IPS-18a (cell line): ENCODE results near the gene S100A2.
"Not testable (repeated sequence)": the region's sequence is repeated elsewhere in the genome, so short reads cannot be mapped to it uniquely, and the experiment has no call there.

ENCODE experiments used
- H3K27ac ChIP-seq: one replicate; pipeline ENCODE4 v1.5.1; 2013; ENCODE audit warnings: low read length
- H3K27me3 ChIP-seq: one replicate; pipeline ENCODE4 v1.6.1; 2013; ENCODE audit warnings: mild to moderate bottlenecking, low read length; ENCODE audit not compliant: control insufficient read depth, insufficient read depth
- H3K36me3 ChIP-seq: one replicate; pipeline ENCODE4 v1.6.1; 2013; ENCODE audit warnings: low read depth, low read length; ENCODE audit not compliant: control insufficient read depth
- H3K4me1 ChIP-seq: one replicate; pipeline ENCODE4 v1.6.1; 2013; ENCODE audit warnings: low read depth, low read length; ENCODE audit not compliant: control insufficient read depth
- H3K4me3 ChIP-seq: one replicate; pipeline ENCODE4 v1.5.1; 2013; ENCODE audit warnings: low read length
- H3K9ac ChIP-seq: one replicate; pipeline ENCODE4 v1.6.1; 2013; ENCODE audit warnings: mild to moderate bottlenecking, low read length, moderate library complexity
- H3K9me3 ChIP-seq: one replicate; pipeline ENCODE4 v1.6.1; 2013; ENCODE audit warnings: low read depth, low read length; ENCODE audit not compliant: control insufficient read depth

The S100A2 gene

DNA sequence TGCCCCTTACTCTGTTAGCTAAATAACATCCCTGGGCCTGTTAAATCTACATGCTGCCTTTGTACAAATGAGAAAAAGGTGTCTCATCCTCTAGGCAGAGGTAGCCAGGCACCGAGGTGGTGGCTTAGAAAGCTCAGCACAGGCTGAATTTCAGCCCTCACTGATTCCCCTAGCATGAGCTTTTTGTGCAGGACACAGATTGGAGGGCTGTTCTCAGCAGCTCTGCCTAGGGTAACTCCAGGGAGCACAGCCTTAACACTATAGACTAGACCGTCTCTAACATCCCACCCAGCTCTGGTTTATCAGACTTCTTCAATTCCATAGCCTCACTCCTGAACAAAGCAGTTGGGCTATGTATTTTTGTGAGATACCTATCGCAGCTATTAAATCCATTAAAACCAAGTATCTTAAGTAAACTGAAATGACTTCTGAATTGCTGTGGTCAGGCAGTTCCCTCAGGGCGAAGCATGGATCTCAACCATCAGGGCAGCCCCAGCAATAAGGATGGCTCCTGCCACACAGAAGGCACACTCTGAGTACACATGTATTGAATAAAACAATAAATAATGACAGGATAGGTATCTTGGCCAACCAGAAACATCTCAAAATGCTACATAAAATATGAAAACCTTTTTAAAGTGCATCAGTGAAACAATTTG is 44.7 kb downstream of the S100A2 start:
- Histone ChIP-seq H3K4me1 (peaks cover 11% of the 10 kb centered on the region), H3K36me3 (no peaks in the 10 kb centered on the region), H3K9me3 (no peaks in the 10 kb centered on the region), H3K9ac (no peak overlapping the region), H3K4me3 (no peak overlapping the region), H3K27me3 (no peaks in the 10 kb centered on the region), H3K27ac (no peak overlapping the region)

DNA sequence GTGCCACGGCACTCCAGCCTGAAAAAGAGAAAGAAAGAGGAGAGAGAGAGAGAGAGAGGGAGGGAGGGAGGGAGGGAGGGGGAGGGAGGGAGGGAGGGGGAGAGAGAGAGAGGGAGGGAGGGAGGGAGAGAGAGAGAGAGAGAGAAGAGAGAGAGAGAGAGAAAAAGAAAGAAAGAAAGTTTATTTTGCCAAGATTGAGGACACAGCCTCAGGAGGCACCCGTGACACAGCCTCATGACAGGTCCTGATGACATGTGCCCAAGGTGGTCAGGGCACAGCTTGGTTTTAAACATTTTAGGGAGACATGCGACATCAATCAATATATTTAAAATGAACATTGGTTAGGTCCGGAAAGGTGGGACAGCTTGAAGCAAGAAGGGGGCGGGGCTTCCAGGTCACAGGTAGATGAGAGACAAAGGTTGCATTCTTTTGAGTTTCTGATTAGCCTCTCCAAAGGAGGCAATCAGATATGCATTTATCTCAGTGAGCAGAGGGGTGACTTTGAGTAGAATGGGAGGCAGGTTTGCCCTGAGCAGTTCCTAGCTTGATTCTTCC is 45.4 kb downstream of the S100A2 start:
- not testable (repeated sequence) for H3K36me3 ChIP-seq, H3K27ac ChIP-seq, H3K27me3 ChIP-seq, H3K4me3 ChIP-seq, H3K9me3 ChIP-seq, H3K4me1 ChIP-seq, H3K9ac ChIP-seq

DNA sequence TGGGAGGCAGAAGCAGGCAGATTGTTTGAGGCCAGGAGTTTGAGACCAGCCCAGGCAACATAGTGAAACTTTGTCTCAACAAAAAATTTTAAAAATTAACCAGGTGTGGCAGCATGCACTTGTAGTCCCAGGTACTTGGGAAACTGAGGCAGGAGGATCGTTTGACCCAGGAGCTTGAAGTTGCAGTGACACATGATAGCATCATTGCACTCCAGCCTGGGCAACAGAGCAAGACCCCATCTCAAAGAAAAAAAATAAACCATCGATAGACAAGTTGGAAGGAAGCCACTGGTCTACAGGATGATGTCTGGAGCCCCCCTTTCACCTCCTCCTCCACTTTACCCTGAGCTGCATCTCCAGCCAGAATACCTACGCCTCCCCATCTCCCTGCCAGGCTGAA is 46.4 kb downstream of the S100A2 start:
- H3K9me3 ChIP-seq = no peaks in the 10 kb centered on the region
- no peak overlapping the region for H3K9ac ChIP-seq
- H3K27ac ChIP-seq = no peak overlapping the region
- H3K27me3 ChIP-seq = no peaks in the 10 kb centered on the region
- no peak overlapping the region for H3K4me3 ChIP-seq
- H3K36me3 ChIP-seq = no peaks in the 10 kb centered on the region
- peaks cover 7% of the 10 kb centered on the region for H3K4me1 ChIP-seq

DNA sequence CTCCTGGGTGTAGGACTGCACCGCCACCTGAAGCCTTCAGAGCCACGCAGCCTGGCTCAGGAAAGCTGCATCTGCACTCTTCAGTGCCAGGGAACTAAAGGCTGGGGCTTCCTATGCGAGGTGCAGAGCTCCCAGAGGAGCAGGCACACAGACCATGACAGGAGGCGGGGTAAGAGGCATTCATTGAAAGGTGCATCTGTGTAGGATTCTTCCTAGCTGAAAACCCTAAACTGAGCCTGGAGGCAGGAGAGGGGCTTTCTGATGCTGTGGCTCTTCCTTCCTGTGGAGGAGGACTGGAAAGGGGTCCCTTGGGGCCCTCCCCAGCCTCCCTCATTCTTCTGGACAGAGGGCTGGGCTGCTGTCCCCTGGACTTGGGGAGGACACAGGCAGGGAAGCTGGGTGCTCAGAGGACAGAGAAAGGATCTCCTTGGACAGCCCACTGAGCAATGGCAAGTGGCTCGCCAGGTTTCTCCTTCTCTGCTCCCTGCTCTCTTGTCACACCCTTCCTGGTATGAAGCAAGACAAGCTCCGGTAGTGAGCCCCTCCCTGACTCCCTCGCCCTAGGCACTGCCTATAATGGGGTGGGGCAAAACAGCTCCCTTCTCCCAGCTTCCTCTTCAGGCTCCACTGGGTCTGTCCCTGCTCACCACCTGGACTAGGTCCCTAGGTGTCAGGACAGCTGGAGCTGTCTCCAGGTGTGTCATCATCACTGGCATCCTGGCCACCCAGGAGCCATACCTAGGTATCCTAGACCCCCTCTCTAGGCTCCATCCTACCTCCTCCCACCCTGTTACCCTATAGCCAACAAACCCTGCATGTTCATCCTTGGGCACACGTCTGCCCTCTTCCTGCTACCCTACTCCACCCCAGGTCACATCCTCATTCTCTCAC is 49.9 kb downstream of the S100A2 start:
- Histone ChIP-seq H3K36me3 (no peaks in the 10 kb centered on the region), H3K4me1 (peaks cover 6% of the 10 kb centered on the region), H3K9ac (no peak overlapping the region), H3K27ac (no peak overlapping the region), H3K4me3 (no peak overlapping the region), H3K27me3 (peaks cover 6% of the 10 kb centered on the region), H3K9me3 (no peaks in the 10 kb centered on the region)

DNA sequence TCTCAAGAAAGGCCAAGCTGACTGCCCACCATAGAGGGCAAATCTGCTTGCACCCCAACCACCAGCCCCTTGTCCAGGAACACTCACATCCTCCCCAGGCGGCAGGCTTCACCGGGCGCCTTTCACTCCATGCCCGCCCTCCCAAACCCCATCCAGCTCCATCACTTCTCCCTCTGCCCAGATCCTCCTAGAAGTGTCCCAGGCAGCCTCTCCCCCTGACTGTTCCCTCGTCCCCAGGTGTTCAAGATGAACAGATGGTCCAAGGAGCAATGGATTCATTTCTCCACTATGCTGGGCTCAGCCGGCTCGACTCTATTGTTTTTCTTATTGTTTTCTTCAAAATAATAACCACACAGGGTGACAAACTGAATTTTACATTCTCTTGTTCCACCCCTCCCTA is 52.0 kb downstream of the S100A2 start:
- Histone ChIP-seq H3K27ac (no peak overlapping the region), H3K27me3 (peaks cover 6% of the 10 kb centered on the region)

DNA sequence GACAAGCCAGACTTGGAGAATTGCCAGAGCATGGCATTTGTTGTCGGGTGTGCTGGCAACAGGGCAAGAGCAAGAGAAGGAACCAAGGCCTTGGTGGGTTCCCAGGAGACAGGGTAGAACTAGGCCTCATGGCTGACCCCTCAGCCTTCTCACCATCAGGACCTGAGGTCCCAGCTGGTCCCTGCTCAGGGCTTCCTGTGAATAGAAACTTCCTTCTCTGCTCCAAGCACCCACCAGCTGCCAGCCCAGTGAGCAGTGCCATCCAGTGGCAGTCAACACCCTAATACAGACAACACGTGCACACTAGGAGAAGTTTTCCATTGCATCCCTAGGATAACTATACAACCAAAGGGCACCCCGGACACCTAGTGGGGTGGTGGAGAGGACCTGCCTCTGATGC is 52.6 kb downstream of the S100A2 start:
- Histone ChIP-seq H3K9ac (no peak overlapping the region), H3K27ac (no peak overlapping the region), H3K4me3 (no peak overlapping the region), H3K9me3 (no peaks in the 10 kb centered on the region), H3K27me3 (peaks cover 6% of the 10 kb centered on the region), H3K36me3 (no peaks in the 10 kb centered on the region), H3K4me1 (no peaks in the 10 kb centered on the region)

More for the DNA sequence above, 52.0 kb downstream of the S100A2 start:
- no peaks in the 10 kb centered on the region for H3K4me1 ChIP-seq
- H3K9me3 ChIP-seq = no peaks in the 10 kb centered on the region
- H3K9ac ChIP-seq = no peak overlapping the region
- H3K36me3 ChIP-seq = no peaks in the 10 kb centered on the region
- H3K4me3 ChIP-seq = no peak overlapping the region
